NCI-H2196 (cell line): ENCODE data around the gene SFXN5.
"Not testable (repeated sequence)": the region's sequence is repeated elsewhere in the genome, so short reads cannot be mapped to it uniquely, and the experiment has no call there.

Experiments
- DNase-seq: peaks from one replicate; lab custom pipeline; 2025; ENCODE audit not compliant: unreplicated experiment; lab: John Stamatoyannopoulos, UW

SFXN5 gene

GRCh38 chr2:73101626-73102256, 30.2 kb upstream of the SFXN5 start:
- DNase-seq = no peak

- no peak for DNase-seq
Observed at GRCh38 chr2:73100956-73101355, 29.4 kb upstream of the SFXN5 start.

GRCh38 chr2:73099486-73099885, 28.0 kb upstream of the SFXN5 start:
- DNase-seq = no peak

- no peak for DNase-seq
Observed at GRCh38 chr2:73095910-73096309, 24.4 kb upstream of the SFXN5 start.

- DNase-seq = not testable (repeated sequence)
Observed at GRCh38 chr2:73093601-73094218, 22.2 kb upstream of the SFXN5 start.

- no peak for DNase-seq
Observed at GRCh38 chr2:73092146-73092783, 20.8 kb upstream of the SFXN5 start.

GRCh38 chr2:73091696-73092095, 20.2 kb upstream of the SFXN5 start:
- no peak for DNase-seq

GRCh38 chr2:73091164-73091563, 19.7 kb upstream of the SFXN5 start:
- no peak for DNase-seq

GRCh38 chr2:73089270-73090030, 17.9 kb upstream of the SFXN5 start:
- no peak for DNase-seq

GRCh38 chr2:73088703-73089102, 17.2 kb upstream of the SFXN5 start:
- no peak for DNase-seq

- DNase-seq = no peak
Observed at GRCh38 chr2:73088211-73088610, 16.7 kb upstream of the SFXN5 start.

GRCh38 chr2:73087311-73087710, 15.8 kb upstream of the SFXN5 start:
- no peak for DNase-seq

GRCh38 chr2:73085691-73086090, 14.2 kb upstream of the SFXN5 start:
- peak; percentile 65 for DNase-seq

- DNase-seq = no peak
Observed at GRCh38 chr2:73084971-73085370, 13.5 kb upstream of the SFXN5 start.

GRCh38 chr2:73083886-73084800, 12.6 kb upstream of the SFXN5 start:
- DNase-seq = no peak

- DNase-seq = no peak
Observed at GRCh38 chr2:73082523-73083410, 11.3 kb upstream of the SFXN5 start.

- DNase-seq = no peak
Observed at GRCh38 chr2:73081181-73081671, 9.7 kb upstream of the SFXN5 start.

GRCh38 chr2:73080321-73081131, 9.0 kb upstream of the SFXN5 start:
- DNase-seq = no peak

GRCh38 chr2:73079636-73080035, 8.1 kb upstream of the SFXN5 start:
- DNase-seq = no peak
